Spinal cord (tissue), 10 donors: ENCODE measurements around the gene PSMB7. TPM values are rescaled to one million over a fixed set of nuclear protein-coding genes. Genes with fewer than 3 reads are reported as not detected.
"Not testable (repeated sequence)": the region's sequence is repeated elsewhere in the genome, so short reads cannot be mapped to it uniquely, and the experiment has no call there.

Experiments
- DNase-seq, 6 donors: peaks; one replicate each; pipeline versions ENCODE4 v3.0.0 to v3.0.0-alpha.2; 2013 to 2015; ENCODE audit warnings: low spot score in 6 of 6, low read depth in 4 of 6
- H3K27ac ChIP-seq: one replicate; pipeline ENCODE4 v1.5.1; 2013; ENCODE audit warnings: low read depth, low read length, control low read depth
- H3K27me3 ChIP-seq: one replicate; pipeline ENCODE4 v1.6.1; 2013; ENCODE audit warnings: low read length; ENCODE audit not compliant: control insufficient read depth, insufficient read depth
- H3K36me3 ChIP-seq: one replicate; pipeline ENCODE4 v1.6.1; 2013; ENCODE audit warnings: low read length; ENCODE audit not compliant: control insufficient read depth, insufficient read depth
- H3K4me1 ChIP-seq: one replicate; pipeline ENCODE4 v1.6.1; 2013; ENCODE audit warnings: low read length; ENCODE audit not compliant: control insufficient read depth, insufficient read depth
- H3K4me3 ChIP-seq: one replicate; pipeline ENCODE4 v1.5.1; 2013; ENCODE audit warnings: low read depth, low read length, control low read depth
- H3K9me3 ChIP-seq: one replicate; pipeline ENCODE4 v1.6.1; 2013; ENCODE audit warnings: low read length; ENCODE audit not compliant: control insufficient read depth, insufficient read depth
- WGBS: methylation state at CpG from one replicate; pipeline ENCODE4 v1.1.5; 2013; ENCODE audit warnings: missing lambda C conversion rate; ENCODE audit not compliant: insufficient coverage; 5-methylcytosine and 5-hydroxymethylcytosine counted together
- polyA plus RNA-seq, 2 donors: library from polyadenylated mRNA; unstranded; fragments of 120-200 nt; gene quantifications; one replicate each; pipeline ENCODE4 v1.2.1, GENCODE V29; 2013; ENCODE audit not compliant: insufficient read length in 2 of 2
- total RNA-seq, 2 donors: library from RNA; depleted of rRNA in 1 of 2; stranded (reverse); fragments of 120-200 nt in 1 of 2; fragments of >200 nt in 1 of 2; gene quantifications; one replicate each; pipeline versions ENCODE4 v1.2.3 to v1.2.4, GENCODE V29; 2013 to 2014
- donor health status: healthy.

Gene PSMB7
- total and polyA plus RNA-seq, 4 donors = 154 to 244 (median 208) TPM

GRCh38 chr9:124436320-124436719, 21.1 kb upstream of the PSMB7 start:
- no peak for DNase-seq
- no peaks in the 10 kb centered on the region for H3K36me3 ChIP-seq

GRCh38 chr9:124429530-124429867, 14.3 kb upstream of the PSMB7 start:
- H3K27me3 ChIP-seq = no peaks in the 10 kb centered on the region
- 62% methylated on average over 4 of the region's 4 CpGs for WGBS
- no peak overlapping the region for H3K27ac ChIP-seq
- H3K4me3 ChIP-seq = no peak overlapping the region
- H3K4me1 ChIP-seq = peaks cover 8% of the 10 kb centered on the region
- H3K9me3 ChIP-seq = no peaks in the 10 kb centered on the region
- H3K36me3 ChIP-seq = no peaks in the 10 kb centered on the region
- DNase-seq = no peak

More at GRCh38 chr9:124436320-124436719, 21.1 kb upstream of the PSMB7 start:
- no peak overlapping the region for H3K4me3 ChIP-seq
- H3K27me3 ChIP-seq = peaks cover 5% of the 10 kb centered on the region
- H3K9me3 ChIP-seq = no peaks in the 10 kb centered on the region
- no peak overlapping the region for H3K27ac ChIP-seq
- no peaks in the 10 kb centered on the region for H3K4me1 ChIP-seq

- Histone ChIP-seq H3K4me1 (peaks cover 8% of the 10 kb centered on the region), H3K9me3 (no peaks in the 10 kb centered on the region), H3K27ac (no peak overlapping the region), H3K36me3 (no peaks in the 10 kb centered on the region), H3K27me3 (peaks cover 3% of the 10 kb centered on the region), H3K4me3 (no peak overlapping the region)
- DNase-seq = peak in 1 of 6 donors; percentile 59
- 62% methylated on average over 28 of the region's 28 CpGs for WGBS
Measured at GRCh38 chr9:124428751-124429529, 13.7 kb upstream of the PSMB7 start.

GRCh38 chr9:124427281-124427680, 12.0 kb upstream of the PSMB7 start:
- WGBS = 90% methylated on average over 2 of the region's 4 CpGs
- Histone ChIP-seq H3K27me3 (peaks cover 9% of the 10 kb centered on the region), H3K4me1 (peaks cover 8% of the 10 kb centered on the region), H3K9me3 (no peaks in the 10 kb centered on the region), H3K36me3 (no peaks in the 10 kb centered on the region), H3K4me3 (no peak overlapping the region), H3K27ac (no peak overlapping the region)
- DNase-seq = no peak

GRCh38 chr9:124426361-124426760, 11.1 kb upstream of the PSMB7 start:
- Histone ChIP-seq H3K27me3 (peaks cover 9% of the 10 kb centered on the region), H3K4me1 (peaks cover 8% of the 10 kb centered on the region), H3K36me3 (no peaks in the 10 kb centered on the region), H3K27ac (no peak overlapping the region), H3K9me3 (no peaks in the 10 kb centered on the region), H3K4me3 (no peak overlapping the region)
- 80% methylated on average over 1 of the region's 7 CpGs for WGBS
- DNase-seq = no peak

- not testable (repeated sequence) for H3K36me3 ChIP-seq, H3K27ac ChIP-seq, H3K27me3 ChIP-seq, H3K9me3 ChIP-seq, DNase-seq, H3K4me3 ChIP-seq
- no CpG with 5 or more reads among the region's 12 CpGs for WGBS
- H3K4me1 ChIP-seq = peaks cover 15% of the 10 kb centered on the region
Measured at GRCh38 chr9:124425733-124426132, 10.5 kb upstream of the PSMB7 start.

- H3K36me3 ChIP-seq = no peaks in the 10 kb centered on the region
- H3K4me1 ChIP-seq = peaks cover 25% of the 10 kb centered on the region
- DNase-seq = no peak
- no peaks in the 10 kb centered on the region for H3K9me3 ChIP-seq
- no peak overlapping the region for H3K27ac ChIP-seq
- H3K4me3 ChIP-seq = no peak overlapping the region
- 58% methylated on average over 10 of the region's 11 CpGs for WGBS
- peaks cover 9% of the 10 kb centered on the region for H3K27me3 ChIP-seq
Measured at GRCh38 chr9:124423591-124423990, 8.3 kb upstream of the PSMB7 start.

- Histone ChIP-seq H3K27ac (no peak overlapping the region), H3K4me1 (peaks cover 25% of the 10 kb centered on the region), H3K36me3 (no peaks in the 10 kb centered on the region), H3K4me3 (no peak overlapping the region), H3K27me3 (peaks cover 9% of the 10 kb centered on the region), H3K9me3 (no peaks in the 10 kb centered on the region)
- WGBS = 85% methylated on average over 3 of the region's 5 CpGs
- DNase-seq = no peak
Measured at GRCh38 chr9:124423155-124423554, 7.9 kb upstream of the PSMB7 start.

GRCh38 chr9:124420991-124421543, 5.8 kb upstream of the PSMB7 start:
- WGBS = 59% methylated on average over 7 of the region's 7 CpGs
- Histone ChIP-seq H3K27me3 (peaks cover 9% of the 10 kb centered on the region), H3K9me3 (no peaks in the 10 kb centered on the region), H3K4me1 (peaks cover 25% of the 10 kb centered on the region), H3K4me3 (no peak overlapping the region), H3K36me3 (no peaks in the 10 kb centered on the region), H3K27ac (no peak overlapping the region)
- peak in 3 of 6 donors; percentile 43 to 93 (median 75) for DNase-seq

- H3K9me3 ChIP-seq = no peaks in the 10 kb centered on the region
- H3K27me3 ChIP-seq = peaks cover 9% of the 10 kb centered on the region
- no peak overlapping the region for H3K27ac ChIP-seq
- no peak for DNase-seq
- no peaks in the 10 kb centered on the region for H3K36me3 ChIP-seq
- H3K4me3 ChIP-seq = no peak overlapping the region
- WGBS = 81% methylated on average over 6 of the region's 6 CpGs
- H3K4me1 ChIP-seq = peaks cover 25% of the 10 kb centered on the region
Measured at GRCh38 chr9:124419832-124420489, 4.7 kb upstream of the PSMB7 start.
